ENCODE results near the gene PATJ.
"Not testable (repeated sequence)": the region's sequence is repeated elsewhere in the genome, so short reads cannot be mapped to it uniquely, and the experiment has no call there.

Gene PATJ

DNA sequence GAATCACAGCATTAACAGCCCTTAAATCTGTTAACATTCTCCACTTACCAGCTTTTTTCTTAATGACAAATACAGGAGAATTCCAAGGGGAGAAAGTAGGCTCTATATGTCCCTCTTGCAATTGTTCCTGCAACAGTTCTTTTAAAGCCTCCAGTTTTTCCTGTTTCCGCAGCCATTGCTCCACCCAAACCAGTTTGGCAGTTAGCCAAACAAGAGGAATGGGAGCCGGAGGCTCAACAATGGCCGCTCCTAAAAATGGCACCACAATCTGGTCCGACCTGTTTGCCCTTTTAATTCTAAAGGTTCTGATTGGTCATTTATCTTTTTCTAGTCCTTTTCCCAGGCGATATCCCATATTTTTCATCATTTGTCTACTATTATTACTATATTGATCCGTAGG is 438.4 kb downstream of the PATJ start:
- DNase-seq = peak; percentile 17

GRCh38 chr1:62181532-62181931 is 439.3 kb downstream of the PATJ start:
- DNase-seq = no peak

DNA sequence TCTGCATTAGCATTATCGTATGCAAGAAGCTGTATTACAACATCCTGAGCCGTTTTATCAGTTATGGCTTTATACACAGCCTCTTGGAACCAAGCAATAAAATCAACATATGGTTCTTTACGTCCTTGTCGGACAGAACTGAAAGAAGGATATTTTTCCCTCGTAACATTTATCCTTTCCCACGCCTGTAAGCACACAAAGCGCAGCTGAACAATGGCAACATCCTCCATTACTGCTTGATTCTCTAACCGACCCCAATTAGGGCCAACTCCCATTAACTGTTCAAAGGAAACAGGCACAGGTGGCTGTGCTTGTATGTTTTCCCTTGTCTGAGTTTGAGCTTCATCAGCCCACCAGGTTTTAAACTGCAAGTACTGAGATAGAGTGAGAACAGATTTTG is 439.9 kb downstream of the PATJ start:
- DNase-seq = peak; percentile 61

DNA sequence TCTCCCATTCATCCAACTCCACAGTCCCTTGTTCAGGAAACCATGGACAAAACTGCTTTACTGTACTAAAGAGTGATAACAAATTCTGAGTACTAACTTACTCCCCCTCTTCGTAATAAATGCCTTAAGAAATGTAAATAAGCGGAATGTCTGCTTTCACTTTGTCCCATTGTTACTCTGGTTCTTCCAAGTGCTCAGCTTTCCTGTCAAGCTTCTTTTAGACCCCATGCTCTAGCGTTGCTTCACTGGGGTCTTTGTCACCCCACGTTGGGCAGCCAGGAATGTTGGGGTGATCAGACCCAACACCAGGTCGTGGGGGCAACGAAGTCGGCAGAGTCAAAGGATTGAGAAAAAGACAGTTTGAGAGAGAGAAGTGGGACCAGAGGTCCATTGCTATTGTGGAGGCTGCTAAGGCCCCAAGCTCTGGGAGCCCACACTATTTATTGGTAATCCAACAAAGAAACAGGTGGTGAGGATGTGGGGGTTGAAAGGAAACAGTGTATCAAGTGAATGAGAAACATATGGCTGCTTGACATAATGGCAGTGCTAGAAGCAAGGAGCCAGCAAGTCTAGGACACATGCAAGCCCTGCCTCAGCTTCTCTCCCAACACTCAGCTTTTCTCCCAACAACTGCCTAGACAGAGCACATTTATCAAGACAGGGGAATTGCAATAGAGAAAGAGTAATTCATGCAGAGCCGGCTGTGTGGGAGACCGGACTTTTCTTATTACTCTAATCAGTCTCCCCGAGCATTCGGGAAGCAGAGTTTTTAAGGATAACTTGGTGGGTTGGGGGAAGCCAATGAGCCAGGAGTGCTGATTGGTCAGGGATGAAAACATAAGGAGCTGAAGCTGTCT is 441.1 kb downstream of the PATJ start:
- peak; percentile 88 for DNase-seq

- no peak for DNase-seq
Measured at GRCh38 chr1:62184336-62184735, 442.1 kb downstream of the PATJ start.

GRCh38 chr1:62185233-62185632 is 443.0 kb downstream of the PATJ start:
- not testable (repeated sequence) for DNase-seq

DNA sequence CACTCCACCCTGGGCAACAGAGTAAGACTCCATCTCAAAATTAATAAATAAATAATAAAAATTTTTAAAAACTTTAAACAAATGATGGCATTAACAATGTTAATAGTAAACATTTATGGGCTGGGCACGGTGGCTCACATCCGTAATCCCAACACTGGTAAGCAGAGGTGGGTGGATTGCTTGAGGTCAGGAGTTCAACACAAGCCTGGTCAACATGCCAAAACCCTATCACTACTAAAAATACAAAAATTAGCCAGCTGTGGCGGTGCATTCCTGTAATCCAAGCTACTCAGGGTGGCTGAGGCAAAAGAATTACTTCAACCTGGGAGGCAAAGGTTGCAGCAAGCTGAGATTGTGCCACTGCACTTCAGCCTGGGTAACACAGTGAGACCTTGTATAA is 443.4 kb downstream of the PATJ start:
- no peak for DNase-seq

GRCh38 chr1:62187548-62187947 is 445.3 kb downstream of the PATJ start:
- DNase-seq = no peak

DNA sequence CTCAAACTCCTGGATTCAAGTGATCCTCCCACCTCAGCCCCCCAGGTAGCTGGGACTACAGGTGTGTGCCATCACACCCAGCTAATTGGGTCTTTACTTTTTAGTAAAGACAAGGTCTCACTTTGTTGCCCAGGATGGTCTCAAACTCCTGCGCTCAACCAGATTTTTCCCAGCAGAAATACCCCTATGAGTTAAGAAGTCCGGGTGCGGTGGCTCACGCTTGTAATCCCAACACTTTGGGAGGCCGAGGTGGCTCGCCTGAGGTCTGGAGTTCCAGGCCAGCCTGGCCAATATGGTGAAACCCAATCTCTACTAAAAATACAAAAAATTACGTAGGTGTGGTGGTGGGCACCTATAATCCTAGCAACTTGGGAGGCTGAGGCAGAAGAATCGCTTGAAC is 445.8 kb downstream of the PATJ start:
- no peak for DNase-seq

DNA sequence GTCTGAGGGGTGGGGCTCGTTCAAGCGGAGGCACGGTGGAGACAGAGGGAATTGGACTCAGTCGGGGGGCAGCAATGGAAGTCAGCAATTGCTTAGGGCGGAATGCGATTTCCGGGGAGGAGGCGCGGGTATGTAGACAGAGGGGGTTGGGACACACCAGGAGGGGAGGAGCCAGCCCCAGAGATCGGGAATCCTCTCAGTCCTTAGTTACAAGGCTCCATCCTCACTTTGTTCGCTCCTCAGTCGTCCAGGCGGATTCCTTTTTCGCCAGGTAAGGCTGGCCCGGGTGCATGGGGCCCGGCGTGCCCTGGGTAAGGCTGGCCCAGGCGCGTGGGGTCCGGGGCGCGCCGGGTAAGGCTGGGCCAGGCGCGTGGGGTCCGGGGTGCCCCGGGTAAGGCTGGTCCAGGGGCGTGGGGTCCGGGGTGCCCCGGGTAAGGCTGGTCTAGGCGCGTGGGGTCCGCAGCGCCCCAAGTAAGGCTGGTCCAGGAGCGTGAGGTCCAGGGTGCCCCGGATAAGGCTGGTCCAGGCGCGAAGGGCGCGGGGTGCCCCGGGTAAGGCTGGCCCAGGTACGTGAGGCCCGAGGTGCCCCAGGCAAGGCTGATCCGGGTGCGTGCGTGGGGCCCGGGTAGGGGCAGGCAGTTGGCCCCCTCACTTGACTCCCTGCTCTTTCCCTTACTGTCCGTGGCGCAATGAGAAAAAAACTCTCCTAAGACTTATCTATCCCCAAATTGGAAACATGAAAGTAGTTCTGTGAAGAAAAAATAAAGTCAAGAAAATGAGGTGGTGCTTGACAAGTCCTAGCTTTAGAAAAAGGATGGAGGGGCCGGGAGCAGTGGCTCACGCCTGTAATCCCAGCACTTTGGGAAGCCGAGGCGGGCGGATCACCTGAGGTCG is 452.6 kb downstream of the PATJ start, which contains the start of gene L1TD1:
L1TD1 (plus strand) TSS at position 199 of the 894 bp plus-strand sequence. CDS start 11,780 bp downstream, outside the sequence.
- DNase-seq = no peak

GRCh38 chr1:62196086-62196690 is 453.9 kb downstream of the PATJ start:
- DNase-seq = no peak

DNA sequence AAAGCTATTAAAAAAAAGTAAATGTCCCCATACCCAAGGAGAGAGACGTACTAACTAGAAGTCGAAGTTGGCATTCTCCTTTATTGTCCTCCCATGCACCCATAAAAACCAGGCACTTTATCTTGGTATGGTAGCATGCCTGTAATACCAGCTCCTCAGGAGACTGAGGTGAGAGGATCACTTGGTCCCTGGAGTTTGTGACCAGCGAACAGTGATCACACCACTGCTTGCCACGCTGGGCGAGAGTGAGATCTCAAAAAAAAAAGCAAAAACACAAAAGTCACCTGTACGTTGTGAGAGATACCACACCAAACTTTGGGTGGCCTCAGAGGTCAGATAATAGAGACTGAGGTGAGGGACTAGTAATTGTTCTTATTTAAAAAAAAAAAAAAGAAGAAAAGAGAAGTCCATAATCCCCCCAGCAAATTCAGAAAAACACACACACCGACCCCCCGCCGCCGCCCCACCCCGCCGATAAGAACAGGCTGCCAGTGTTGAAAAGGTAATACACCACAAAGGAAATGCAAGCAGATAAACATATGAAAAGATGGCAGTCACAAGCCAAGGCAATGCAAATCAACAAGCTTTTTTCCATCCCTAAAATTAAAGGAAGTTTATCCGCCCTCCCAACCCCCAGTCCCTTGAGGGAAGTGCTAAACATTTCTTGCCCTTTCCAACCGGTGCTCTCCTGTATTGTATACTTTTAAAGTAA is 455.9 kb downstream of the PATJ start:
- DNase-seq = no peak

DNA sequence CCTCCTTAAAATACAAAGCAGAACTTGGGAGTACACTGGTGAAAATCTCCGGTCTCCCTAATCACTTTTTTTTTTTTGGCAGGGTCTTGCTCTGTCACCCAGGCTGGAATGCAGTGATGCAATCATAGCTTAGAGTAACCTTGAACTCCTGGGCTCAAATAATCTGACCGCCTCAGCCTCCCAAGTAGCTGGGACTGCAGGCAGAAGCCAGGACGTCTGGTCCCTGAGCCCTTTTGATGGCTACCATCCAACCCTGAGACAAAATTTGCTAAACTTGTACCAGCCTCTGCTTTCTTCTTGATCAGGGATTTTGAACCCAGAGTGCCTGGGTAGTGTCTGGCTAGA is 456.5 kb downstream of the PATJ start:
- no peak for DNase-seq

DNA sequence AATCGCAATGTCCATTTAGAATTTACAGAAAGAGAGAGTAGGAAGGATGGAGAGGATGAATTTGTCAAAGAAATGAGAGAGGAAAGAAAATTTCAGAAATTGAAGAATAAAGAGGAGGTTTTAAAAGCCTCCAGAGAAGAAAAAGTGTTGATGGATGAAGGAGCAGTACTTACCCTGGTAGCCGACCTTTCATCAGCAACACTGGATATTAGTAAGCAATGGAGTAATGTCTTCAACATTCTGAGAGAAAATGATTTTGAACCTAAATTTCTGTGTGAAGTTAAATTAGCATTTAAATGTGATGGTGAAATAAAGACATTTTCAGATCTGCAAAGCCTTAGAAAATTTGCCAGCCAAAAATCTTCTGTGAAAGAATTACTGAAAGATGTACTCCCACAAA is 464.9 kb downstream of the PATJ start:
- no peak for DNase-seq

DNA sequence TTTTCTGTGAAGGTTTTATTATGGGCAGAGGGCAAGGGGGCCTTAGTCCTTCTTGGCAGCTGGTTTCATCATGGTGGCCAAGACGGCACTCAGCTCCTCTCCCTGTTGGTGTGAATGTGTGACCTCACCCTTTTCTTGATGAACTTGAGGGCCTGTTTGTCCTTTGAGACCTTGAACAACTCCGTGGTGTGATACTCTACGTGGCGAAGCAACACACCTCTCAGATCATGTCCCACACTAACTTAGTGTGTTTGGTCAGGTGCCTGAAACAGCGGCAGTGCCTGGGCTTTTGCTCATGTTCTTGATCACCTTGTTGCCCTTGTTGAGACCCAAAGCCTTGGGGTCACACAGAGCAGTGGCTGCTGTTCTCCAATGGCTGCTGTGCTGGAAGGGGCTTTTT is 465.8 kb downstream of the PATJ start:
- DNase-seq = no peak

DNA sequence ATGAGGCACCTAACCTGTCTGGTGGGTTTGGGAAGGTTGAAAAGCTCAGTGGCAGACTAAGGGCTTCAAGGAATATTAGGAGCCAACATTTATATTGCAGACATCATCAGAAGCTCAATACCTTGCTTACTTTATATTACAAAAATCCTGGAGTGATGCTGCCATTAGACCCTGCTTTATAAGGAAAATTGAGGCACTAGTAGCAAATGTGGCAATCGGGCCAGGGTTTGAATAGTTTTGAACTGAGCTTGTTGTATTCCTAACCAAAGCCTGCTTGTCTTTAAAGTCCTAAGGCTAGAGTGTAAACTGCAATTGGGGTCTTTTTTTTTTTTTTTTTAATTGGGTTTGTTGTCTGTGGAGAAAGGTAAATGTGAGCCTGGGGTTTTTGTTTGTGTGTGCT is 466.7 kb downstream of the PATJ start:
- DNase-seq = no peak

DNA sequence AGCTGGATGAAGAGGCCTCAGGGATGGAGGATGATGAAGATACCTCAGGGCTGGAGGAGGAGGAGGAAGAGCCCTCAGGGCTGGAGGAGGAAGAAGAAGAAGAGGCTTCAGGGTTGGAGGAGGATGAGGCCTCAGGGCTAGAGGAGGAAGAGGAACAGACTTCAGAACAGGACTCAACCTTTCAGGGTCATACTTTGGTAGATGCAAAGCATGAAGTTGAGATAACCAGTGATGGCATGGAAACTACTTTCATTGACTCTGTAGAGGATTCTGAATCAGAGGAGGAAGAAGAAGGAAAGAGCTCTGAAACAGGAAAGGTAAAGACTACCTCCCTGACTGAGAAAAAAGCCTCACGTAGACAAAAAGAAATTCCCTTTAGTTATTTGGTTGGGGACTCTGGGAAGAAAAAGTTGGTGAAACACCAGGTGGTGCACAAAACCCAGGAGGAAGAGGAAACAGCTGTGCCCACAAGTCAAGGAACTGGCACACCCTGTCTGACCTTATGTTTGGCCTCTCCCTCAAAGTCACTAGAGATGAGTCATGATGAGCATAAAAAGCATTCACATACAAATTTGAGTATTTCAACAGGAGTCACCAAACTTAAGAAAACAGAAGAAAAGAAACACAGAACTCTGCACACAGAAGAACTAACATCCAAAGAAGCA is 467.8 kb downstream of the PATJ start:
- no peak for DNase-seq

DNA sequence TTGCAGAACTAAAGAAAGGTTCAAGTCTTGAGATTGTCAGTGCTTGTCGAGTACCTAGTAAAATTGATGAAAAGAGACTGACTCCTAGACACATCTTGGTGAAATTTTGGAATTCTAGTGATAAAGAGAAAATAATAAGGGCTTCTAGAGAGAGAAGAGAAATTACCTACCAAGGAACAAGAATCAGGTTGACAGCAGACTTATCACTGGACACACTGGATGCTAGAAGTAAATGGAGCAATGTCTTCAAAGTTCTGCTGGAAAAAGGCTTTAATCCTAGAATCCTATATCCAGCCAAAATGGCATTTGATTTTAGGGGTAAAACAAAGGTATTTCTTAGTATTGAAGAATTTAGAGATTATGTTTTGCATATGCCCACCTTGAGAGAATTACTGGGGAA is 468.7 kb downstream of the PATJ start:
- no peak for DNase-seq

- no peak for DNase-seq
Measured at GRCh38 chr1:62212411-62212810, 470.1 kb downstream of the PATJ start.

DNA sequence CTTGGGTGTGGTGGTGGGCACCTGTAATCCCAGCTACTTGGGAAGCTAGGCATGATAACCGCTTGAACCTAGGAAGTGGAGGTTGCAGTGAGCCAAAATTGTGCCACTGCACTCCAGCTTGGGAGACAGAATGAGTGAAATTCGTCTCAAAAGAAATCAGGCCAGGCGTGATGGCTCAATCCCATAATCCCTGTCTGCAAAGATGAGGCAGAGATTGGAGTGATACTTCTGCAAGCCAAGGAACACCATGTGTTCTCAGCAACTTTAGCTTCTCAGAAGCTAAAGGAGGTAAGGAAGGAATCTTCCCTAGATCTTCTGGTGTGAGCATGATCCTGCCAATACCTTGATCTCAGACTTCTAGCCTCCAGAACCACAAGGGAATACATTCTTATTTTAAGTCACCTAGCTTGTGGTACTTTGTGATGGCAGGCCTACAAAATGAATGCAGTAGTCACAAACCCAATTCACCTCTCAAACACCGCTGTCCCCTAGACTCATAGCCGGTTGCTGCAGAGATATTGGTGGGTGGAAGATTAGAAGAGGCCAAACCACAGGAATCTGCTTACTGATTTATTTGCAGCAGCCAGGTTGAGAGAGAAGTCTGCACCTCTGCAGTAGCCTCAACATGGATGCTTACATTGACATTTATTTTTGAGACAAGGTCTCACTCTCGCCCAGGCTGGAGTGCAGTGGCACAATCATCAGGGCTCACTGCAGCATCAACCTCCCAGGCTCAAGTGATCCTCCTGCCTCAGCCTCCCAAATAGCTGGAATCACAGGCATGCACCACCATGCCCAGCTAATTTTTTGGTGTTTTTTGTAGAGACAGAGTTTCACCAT is 471.0 kb downstream of the PATJ start:
- no peak for DNase-seq

- no peak for DNase-seq
Measured at GRCh38 chr1:62218604-62219003, 476.3 kb downstream of the PATJ start.

Measured in NCI-H1694 (cell line).